Erythroblast (primary cell): ENCODE results near the gene DOCK1.

Experiments
- GATA1 ChIP-seq: IDR thresholded peaks from 2 replicates; pipeline ENCODE4 v1.6.1; 2011; ENCODE audit warnings: low read depth, mild to moderate bottlenecking, control low read depth, low read length, moderate library complexity
- POLR2A ChIP-seq: IDR thresholded peaks from 2 replicates; pipeline ENCODE4 v1.6.1; 2011; ENCODE audit warnings: mild to moderate bottlenecking, low read length

DNA sequence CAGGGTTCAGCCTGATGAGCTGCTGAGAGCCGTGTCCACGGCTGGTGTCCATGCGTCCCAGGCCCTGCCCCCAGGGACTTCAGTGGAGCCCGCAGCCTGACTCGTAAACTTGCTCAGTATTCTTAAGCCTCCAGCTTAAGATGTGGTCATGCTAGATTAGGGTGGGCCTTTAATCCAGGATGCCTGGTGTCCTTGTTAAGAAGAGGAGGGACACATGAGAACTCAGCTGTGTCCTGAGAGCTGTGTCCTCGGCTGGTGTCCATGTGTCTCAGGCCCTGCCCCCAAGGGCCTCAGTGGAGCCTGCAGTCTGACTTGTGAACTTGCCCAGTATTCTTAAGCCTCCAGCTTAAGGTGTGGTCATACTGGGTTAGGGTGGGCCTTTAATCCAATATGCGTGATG lies 23.0 kb downstream of the DOCK1 start:
- TF ChIP-seq POLR2A (no peak), GATA1 (no peak)
